Dedifferentiated amniotic fluid mesenchymal stem cell (primary cell): ENCODE measurements around the gene C9.
"Not testable (repeated sequence)": the region's sequence is repeated elsewhere in the genome, so short reads cannot be mapped to it uniquely, and the experiment has no call there.

Source experiments
- DNase-seq: peaks from one replicate; pipeline ENCODE4 v3.0.0-alpha.2; 2016; ENCODE audit errors: extremely low spot score

The C9 gene

DNA sequence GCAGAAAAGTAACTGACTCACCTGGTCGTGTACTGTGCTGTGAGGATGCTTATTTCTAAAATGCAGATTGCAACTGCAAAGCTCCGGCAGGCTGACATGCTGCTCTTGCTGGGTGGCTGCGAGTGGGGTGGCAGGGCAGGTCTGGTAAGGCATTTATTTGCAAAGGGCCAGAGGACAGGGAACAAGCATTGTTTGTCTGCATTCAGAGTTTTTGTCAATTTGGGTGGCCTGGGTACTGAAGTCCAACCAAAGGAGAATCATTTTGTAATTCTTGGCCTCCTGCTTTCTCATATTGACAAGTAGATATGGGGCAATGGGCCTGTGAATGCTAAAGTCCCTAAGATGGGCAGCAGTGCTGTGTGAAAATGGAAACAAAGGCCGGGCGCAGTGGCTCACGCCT lies at the start of gene C9:
TSS of gene C9 (minus strand) at position 129 of the 400 bp plus-strand sequence. CDS start at position 98, 31 bp downstream.
- DNase-seq: no peak

DNA sequence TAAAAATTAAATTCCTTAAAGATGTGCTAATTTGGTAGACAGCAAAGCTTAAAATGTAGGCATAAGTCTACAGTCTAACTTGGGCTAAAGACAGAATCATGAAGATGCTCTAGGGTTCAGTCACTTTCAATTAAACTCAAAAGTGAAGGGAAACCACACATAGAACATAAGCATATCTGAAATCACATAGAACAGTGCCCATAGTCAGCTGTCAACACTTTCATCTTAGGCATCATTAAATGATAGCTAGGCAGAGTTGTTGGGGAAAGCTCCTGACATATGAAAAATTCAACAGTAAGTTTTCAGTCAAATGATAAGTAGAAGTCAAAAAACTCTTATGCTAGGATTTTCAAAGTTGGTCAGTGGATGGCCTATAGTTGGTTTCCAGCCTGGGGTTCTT lies 49.5 kb upstream of the C9 start:
- no peak for DNase-seq

DNA sequence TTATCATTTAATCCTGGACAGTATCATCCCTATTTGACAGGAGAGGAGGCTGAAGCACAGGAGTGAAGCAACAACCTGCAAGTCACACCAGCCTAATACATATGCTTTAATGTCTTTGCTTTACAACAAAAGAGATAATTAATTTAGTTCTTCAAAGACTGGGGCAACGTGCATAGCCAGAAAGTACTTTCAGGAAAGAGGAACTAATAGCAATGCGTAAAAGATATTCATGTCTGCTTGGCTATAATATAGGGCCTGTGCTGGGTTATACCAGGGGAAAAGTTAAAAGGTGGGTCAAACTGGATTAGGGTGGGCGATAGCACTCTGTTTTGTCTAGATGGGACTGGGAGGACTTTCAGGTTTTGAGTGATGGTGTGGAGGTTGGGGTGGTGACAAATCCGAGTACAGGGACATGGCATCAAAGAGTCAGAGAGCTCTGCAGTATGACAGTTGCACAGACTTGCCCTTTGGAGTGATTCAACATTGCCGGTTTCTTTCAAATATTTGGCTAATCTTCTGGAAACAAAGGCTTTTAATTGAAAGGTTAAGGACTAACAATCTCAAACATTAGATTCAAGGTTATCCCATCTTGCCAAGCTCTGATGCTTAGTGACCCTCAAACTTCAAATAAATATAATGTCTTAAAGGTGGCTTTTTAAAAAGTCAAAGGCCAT lies 48.6 kb upstream of the C9 start:
- DNase-seq: no peak

DNA sequence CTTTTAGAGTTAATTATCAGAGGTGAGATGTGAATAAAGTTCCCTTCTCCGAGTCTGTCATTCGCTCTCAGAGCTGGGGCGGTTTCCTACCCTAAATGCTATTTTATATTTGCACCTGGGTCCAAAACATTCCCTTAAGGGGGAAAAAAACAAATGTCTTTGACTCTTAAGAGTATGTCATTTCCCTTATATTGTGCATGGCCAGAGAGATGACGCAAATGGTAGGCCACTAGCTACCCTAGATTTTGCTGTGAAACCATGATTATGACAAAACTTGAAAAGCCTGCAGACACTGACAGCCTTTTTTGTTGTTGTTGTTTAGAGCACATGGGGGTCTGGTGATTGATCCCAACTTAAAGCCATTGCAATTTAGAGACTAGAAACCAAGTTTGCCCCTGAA lies 47.7 kb upstream of the C9 start:
- no peak for DNase-seq

DNA sequence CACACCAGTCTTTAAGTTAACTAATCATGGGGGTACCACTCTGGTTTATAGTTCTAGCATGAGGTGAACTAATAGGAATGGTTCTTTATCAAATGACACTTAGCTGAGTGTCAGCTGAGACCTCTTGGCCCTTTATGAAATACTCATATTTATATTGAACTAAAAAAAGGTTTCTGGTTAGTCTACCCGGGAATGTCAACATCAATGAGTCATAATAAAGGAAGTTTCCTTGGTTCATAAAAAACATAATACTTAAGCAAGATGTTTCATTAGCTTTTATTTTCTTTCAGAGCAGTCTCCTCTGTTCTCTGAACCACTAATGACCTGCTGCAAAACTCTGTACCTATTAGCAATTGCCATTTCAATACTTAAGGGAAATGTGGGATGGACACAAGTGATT lies 46.8 kb upstream of the C9 start:
- no peak for DNase-seq

DNA sequence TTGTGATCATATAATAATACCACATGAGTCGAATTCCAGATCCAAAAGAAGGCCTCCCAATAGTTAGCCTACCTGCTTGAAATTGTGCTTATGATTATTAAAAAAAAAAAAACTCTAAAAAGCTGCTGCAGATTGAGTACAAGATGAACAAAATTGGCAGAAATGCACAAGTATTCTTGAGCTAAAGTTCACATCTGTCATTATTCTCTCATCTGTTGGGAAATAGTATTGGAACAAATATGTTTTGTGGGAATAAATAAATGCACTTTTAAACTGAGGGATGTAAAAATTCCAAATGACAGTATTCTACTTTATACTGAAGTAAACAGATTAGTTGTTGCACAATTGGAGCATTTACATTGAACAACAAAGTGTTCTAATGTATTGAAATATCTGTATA lies 44.7 kb upstream of the C9 start:
- DNase-seq: no peak

DNA sequence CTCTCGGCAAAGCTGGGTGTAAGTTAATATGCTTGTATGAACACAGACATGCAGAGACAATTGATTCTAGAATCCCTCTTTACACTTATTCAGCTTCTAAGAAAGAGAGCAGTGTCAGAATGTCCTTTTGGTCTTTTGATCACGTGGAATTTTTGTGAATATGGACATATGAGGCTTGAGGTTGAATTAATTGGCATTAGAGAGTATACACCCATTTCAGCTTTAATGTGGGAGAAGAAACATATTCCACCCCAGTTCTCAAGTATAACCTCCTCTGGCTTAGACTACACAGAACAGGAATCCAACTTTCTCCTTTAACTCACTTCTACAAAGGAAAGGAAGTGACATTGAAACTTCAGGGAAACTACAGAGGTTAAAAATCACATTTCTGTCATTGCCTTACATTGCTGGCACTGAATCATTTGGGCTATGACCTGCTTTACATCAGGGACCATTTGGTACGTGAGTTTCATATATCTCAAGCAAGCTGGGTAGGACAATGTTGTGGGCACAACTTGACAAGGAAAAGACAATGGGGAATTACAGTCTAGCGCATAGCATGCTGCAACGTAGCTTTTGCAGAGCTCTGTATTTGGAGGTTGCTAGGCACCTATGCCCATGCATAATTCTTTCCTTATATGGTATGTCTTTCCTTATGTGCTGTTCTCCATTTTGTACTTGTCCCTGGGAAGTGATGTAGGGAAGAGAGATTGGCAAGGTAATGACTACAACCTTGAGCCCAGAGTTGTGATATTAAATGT lies 41.0 kb upstream of the C9 start:
- DNase-seq: no peak

DNA sequence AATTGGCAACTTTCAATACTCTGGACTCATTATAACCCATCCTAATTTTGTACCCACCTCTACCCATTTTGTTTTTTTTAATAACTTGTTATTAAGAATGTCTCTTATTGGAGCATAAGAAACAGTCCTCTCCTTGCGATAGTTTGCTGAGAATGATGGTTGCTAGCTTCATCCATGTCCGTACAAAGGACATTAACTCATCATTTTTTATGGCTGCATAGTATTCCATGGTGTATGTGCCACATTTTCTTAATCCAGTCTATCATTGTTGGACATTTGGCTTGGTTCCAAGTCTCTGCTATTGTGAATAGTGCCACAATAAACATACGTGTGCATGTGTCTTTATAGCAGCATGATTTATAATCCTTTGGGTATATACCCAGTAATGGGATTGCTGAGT lies 39.5 kb upstream of the C9 start:
- not testable (repeated sequence) for DNase-seq

DNA sequence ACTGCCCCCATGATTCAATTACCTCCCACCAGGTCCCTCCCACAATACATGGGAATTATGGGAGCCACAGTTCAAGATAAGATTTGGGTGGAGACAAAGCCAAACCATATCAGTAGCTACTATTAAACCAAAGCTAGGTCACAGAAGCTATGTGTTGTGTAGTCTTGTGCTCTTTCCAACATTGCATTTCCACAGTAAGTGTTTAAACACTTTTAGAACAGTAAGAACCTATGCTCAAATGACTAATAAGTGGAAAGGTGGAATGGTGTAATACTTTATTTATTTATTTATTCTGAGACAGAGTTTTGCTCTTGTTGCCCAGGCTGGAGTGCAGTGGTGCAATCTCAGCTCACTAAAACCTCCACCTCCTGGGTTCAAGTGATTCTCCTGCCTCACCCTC lies 37.8 kb upstream of the C9 start:
- DNase-seq: not testable (repeated sequence)

DNA sequence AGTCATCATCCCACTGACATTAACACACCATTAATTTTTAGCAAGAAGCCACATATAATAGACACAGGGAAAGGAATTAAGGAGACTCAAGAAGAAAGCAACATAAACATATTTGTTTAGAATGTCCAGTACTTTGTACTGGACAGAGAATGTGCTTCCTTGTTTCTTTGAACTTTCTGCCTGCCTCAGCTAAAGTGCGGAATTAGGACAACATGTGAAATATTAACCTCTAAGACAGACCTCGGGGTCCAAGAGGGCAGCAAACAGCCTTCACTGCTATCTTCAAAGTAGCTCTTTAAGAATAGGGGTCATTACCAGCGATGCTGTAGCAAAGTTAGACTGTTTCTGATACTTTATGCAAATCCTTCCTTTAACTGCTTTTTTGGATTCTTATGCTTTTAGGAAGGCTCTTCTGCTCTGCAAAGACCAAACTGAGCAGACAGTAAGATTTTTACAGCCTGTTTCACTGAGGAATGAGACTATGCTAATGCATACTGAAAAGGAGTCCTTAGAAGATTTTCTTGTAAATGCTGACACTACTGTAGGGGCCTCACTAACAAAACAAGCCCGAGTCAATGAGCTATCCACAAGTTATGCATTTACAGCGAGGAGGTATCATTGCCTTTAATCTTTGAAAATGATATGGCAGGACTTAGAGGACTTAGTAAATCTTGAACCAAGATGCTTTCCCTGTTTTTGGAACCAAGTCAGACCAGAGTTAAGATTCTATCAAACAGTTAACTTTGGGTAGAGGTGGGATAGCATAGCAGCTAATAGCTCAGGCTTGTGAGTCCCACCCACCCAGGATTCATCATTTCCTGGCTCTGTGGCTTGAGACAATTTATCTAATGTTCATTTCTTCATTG lies 36.7 kb upstream of the C9 start:
- DNase-seq: no peak

DNA sequence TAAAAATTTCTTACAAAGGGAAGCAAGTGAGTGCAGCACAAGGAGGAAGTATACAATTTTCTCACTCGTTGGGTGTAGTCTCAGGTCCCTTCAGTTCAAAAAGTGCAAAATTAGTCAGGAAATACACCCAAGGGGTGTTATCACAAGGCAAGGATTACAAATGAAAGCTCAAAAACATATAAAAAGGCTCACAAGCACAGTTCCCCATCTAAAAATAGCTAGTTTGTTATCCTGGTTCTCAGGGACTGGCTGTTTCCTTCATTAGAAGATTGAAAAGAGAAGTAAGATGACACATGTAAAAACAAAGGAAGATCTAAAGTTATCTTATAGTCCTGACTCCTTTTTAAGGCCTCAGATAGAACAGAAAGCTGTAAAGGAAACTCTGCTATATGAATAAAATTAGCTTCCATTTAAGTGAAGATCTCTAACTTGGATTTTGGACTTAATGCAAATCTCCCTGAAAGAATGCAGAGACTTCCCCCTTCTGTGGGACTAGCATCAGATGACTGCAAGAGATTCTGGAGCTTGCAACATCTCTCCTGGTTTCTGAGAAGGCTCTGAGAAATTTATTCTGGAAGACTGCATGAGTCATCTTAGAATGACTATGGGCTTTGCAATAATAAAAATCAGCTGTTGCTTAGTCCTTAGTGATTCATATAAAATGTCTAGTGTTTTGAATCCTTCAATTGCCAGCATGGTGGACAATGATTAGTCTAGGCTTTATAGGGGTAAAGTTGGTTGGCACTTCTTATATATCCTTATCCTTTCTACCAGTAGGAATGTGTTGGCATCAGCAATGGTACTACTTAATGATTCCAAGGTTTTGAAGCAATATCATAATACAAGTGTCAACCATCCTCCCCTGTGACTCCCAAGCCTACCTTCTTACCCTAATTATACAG lies 35.1 kb upstream of the C9 start:
- DNase-seq: peak; percentile 99

DNA sequence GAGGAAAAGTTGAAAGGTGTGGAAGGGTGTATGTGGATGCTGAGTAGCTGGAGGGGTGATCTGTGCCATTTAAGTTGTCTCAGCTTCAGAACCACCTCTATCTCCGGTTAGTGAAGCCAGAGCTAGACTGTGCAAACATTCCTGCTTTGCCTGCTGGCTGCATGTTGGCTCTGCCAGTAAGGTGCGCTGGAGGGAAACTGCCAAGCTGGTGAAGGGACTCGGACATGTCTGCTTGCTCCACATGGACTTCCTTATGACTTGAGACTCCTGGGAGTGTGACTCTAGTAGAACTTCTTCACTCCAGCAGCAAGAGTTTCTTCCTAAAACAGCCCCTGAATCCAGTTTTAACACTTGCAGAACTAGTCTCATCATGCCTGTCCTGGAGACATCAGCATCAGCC lies 32.5 kb upstream of the C9 start:
- DNase-seq: no peak

DNA sequence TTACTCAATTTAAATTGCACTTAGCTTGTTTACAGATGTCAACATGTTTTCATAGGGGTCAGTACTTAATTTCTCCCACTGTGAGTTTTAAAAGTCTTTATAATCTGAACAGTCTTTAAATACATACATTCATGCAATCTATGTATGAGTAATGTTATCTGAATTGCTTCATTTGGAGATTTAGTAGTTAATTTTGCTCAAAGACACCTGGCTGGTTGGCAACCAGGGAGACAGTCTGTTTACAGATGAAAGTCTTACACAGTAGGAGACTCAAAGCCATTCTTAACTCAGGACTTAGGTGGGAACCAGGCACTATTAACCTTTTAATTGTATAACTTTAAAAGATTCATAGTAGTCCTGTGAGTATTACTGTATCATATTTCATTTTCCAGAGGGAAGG lies 31.2 kb upstream of the C9 start:
- no peak for DNase-seq

DNA sequence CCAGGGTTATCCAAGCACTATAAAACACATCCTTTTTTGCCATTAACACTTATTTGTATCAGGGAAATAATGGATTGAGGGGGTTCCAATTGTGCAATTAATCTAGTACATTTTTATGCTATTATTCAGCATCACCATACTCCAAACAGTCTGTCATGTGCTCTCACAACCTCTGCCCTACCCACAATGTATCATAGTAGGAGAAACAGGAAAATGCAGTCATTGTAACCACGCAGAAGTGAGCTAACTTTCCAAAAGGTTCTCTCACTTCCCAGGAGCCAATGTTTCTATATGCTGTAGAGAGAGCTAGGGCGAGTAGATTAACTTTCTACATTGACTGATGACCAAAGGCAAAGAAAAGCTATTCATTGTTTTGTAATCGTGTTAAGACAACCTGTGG lies 30.7 kb upstream of the C9 start:
- DNase-seq: no peak

DNA sequence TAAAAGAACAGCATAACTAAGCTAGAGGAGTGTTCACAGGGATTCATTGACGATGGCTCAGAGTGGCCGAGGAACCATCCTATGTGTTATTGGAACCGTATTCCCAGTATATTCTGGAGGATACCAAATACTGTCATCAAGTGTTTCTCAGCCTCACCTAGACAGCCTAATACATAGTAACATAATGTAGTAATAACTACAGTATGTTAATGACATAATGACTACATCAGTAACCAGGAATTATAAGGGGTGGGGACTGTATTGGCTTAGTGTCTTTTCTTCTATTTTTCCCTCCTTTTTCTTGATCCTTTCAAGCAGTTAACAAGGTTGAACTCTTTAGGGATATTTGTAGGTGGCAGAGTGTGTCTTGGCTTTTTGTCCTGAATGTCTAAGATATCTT lies 26.6 kb upstream of the C9 start:
- no peak for DNase-seq

DNA sequence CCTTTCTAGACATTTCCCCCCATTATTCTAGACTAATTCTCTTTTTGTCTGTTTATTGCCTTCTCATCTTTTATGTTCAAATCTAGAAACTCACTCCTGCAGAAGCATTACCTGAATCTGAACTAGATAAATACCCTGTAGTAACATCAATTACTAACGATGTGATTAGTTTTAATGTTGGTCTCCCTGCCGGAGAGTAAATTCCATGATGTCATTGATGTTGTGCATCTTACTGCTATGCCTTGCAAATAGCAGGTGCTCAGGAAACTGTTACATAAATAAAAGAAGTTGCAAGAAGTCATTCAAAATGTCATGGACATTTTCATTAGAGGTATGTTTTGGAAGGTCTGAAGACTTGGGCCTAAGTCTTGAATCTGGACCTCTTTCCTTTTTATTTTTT lies 23.0 kb upstream of the C9 start:
- DNase-seq: no peak

DNA sequence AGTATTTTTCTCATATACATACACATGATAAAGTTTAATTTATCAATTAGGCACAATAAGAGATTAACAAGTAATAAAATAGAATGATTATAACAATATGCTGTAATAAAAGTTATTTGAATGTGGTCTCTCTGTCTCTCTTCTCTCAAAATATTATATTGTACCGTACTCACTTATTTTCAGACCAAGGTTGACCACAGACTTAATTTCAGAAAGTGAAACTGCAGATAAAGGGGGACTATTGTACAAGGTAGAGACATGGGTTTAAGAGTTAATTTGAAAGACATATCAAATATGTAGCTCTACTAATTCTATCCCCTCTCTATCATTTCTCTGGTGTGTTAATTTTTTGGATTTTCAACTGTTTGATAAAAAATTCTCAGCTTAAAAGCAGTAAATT lies 20.0 kb upstream of the C9 start:
- no peak for DNase-seq

DNA sequence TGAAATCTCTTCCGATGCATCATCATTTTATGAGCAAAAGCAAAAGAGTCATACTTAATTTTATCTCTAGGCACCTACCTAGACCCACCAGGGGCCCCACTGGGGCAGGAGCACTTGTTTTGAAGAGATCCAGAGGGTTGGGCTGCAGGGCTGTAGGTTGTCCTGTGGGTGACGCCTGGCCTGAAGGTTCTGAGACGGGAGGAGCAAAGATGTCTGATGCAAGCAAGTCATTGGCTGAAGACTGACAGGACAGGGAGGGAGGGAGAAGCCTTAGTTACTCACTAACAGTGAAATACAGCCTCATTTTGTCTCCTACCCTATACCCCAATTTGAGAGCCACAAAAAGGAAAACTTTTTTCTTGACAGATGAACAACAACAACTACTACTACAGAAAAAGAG lies 17.1 kb upstream of the C9 start:
- no peak for DNase-seq

DNA sequence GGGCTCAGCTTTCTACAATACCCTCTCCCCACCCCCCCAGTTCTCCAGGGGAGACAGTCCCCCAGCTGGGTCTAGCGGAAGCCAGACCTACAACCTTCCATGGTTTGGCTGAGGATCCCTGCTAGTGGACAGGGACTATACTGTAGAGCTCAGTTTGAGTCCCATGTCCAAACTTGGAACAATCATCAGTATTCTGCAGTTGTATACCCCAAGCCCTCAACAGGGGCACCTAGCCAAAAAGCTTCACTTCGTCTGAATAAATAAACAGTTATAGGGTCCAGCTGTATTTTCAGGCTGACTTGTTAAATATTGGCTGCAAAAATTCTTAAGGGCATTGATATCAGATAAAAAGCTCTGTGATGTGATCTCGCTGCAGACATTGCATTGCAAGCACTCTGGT lies 15.4 kb upstream of the C9 start:
- DNase-seq: no peak

DNA sequence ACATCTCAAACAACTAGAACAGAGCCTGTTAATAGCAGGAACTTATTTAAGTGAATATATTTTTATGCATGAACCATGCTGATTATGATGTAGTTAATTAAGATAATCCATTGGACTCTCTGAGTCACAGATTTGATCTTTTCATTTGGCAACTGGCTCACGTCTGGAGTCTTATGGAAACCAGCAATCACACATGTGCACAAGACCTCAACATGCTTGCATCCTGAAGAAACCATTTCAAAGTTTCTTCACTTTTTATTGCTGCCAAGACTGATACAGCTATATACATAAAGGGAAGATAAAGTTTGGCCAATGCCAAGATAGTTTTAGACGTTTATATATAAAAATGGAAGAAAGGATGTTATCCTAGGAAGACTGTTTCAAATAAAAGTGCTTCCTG lies 13.3 kb upstream of the C9 start:
- no peak for DNase-seq

DNA sequence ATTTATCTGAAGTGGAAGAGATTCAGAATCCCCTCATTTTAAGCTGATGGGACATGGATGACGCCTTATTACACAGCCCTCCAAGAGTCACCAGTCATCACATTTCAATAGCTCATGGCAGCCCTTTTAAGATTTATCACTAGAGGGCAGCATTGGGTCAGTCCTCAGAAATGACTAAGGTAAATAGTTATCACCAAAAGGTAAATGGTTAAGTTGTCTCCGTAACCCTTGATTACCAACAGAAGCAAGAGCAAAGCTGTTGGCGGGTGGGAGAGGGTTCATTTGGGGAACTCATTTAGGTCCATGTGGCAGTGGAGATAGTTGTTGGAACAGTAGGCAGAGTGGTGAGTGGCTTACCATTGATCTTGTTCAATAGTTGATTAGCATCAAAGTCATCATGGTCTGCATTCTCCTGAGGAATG lies 12.0 kb upstream of the C9 start:
- peak; percentile 52 for DNase-seq

DNA sequence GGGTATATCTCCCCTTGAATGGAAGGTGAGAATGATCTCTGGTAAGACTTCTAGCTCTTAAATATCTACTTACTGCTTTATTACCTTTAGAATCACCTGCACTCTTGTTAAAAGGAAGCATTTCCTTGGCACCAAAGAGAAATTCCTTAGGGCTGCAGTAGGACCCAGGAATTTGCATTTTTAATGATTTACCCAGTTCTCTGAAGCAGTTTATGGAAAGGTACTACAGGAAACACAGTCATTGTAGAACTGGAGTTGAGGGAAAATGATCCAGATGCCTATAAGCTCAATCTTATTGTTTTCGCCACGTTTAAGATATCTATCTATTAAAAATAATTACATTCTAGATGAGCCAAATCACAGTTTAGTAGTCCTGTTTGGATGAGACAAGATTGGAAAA lies 9.5 kb upstream of the C9 start:
- no peak for DNase-seq
